HG02678 (cell line): Measurements from ENCODE around the gene FMNL2.

Experiments used
- ATAC-seq: cut with Tn5 transposase; IDR thresholded peaks from one replicate; pipeline ENCODE4 v1.9.1; 2021; ENCODE audit warnings: mild to moderate bottlenecking, moderate library complexity; ENCODE audit not compliant: unreplicated experiment

Gene FMNL2

GRCh38 chr2:152630466-152630865 lies 295.5 kb downstream of the FMNL2 start:
- no peak for ATAC-seq

GRCh38 chr2:152632736-152633135 lies 297.8 kb downstream of the FMNL2 start:
- no peak for ATAC-seq

- peak; percentile 74 for ATAC-seq
Measured at GRCh38 chr2:152635635-152636298, 300.8 kb downstream of the FMNL2 start.

- ATAC-seq, result no peak
Measured at GRCh38 chr2:152637251-152637650, 302.3 kb downstream of the FMNL2 start.

- no peak for ATAC-seq
Measured at GRCh38 chr2:152638056-152638455, 303.1 kb downstream of the FMNL2 start.

- no peak for ATAC-seq
Measured at GRCh38 chr2:152638590-152638989, 303.6 kb downstream of the FMNL2 start.

- no peak for ATAC-seq
Measured at GRCh38 chr2:152644189-152644873, 309.4 kb downstream of the FMNL2 start.

GRCh38 chr2:152646264-152646663 lies 311.3 kb downstream of the FMNL2 start:
- ATAC-seq, result no peak

- no peak for ATAC-seq
Measured at GRCh38 chr2:152646775-152647174, 311.8 kb downstream of the FMNL2 start.

GRCh38 chr2:152647552-152647951 lies 312.6 kb downstream of the FMNL2 start:
- no peak for ATAC-seq

GRCh38 chr2:152648336-152648735 lies 313.4 kb downstream of the FMNL2 start:
- no peak for ATAC-seq

GRCh38 chr2:152649997-152650396 lies 315.0 kb downstream of the FMNL2 start:
- ATAC-seq, result no peak

GRCh38 chr2:152650768-152651371 lies 315.9 kb downstream of the FMNL2 start:
- no peak for ATAC-seq

GRCh38 chr2:152651834-152652233 lies 316.9 kb downstream of the FMNL2 start:
- ATAC-seq, result no peak

- no peak for ATAC-seq
Measured at GRCh38 chr2:152655880-152656279, 320.9 kb downstream of the FMNL2 start.

GRCh38 chr2:152657043-152657442 lies 322.1 kb downstream of the FMNL2 start:
- peak; percentile 64 for ATAC-seq

- no peak for ATAC-seq
Measured at GRCh38 chr2:152658221-152658620, 323.2 kb downstream of the FMNL2 start.

GRCh38 chr2:152661076-152661475 lies 326.1 kb downstream of the FMNL2 start:
- ATAC-seq, result no peak

- ATAC-seq, result no peak
Measured at GRCh38 chr2:152664725-152665124, 329.8 kb downstream of the FMNL2 start.

GRCh38 chr2:152674334-152674733 lies 339.4 kb downstream of the FMNL2 start:
- no peak for ATAC-seq

- no peak for ATAC-seq
Measured at GRCh38 chr2:152676461-152676860, 341.5 kb downstream of the FMNL2 start.

- no peak for ATAC-seq
Measured at GRCh38 chr2:152678808-152679207, 343.8 kb downstream of the FMNL2 start.
